Mammary epithelial cell (primary cell): Measurements from ENCODE around the gene HK2.

Source experiments
- EZH2 ChIP-seq: IDR thresholded peaks from 2 replicates; pipeline ENCODE4 v1.6.1; 2012; ENCODE audit warnings: low read length, inconsistent platforms, borderline replicate concordance
- TF ChIP-seq, protein P1 (sequence below), 2 donors: IDR thresholded peaks in 1 of 2; conservative IDR thresholded peaks in 1 of 2; 2 replicates each; pipeline ENCODE4 v1.5.1; 2011 to 2012; ENCODE audit warnings: inconsistent platforms in 2 of 2, low read length in 2 of 2, mild to moderate bottlenecking in 2 of 2, control low read depth in 1 of 2, low read depth in 1 of 2; ENCODE audit not compliant: insufficient read depth in 1 of 2; ENCODE audit errors: extremely low read depth in 1 of 2

DNA sequence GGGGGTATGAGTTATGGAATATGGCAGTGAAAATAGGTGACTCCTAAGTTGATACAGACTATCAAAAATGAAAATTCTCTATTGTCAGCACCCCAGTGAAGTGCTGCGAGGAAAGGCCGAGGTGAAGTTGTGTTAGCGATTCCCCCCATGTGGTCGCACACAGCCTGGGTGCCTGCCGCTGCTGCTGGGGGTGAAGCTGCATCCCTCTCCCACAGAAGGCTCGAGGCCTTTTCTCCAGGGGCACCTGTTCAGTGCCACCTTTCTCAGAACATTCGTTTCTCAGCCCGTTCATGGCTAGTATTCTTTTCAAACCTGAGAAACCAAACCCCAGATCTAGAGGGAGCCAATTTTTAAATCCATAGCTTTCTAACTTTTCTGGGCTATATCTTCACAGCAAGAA lies 23.8 kb downstream of the HK2 start:
- TF ChIP-seq, protein P1, sequence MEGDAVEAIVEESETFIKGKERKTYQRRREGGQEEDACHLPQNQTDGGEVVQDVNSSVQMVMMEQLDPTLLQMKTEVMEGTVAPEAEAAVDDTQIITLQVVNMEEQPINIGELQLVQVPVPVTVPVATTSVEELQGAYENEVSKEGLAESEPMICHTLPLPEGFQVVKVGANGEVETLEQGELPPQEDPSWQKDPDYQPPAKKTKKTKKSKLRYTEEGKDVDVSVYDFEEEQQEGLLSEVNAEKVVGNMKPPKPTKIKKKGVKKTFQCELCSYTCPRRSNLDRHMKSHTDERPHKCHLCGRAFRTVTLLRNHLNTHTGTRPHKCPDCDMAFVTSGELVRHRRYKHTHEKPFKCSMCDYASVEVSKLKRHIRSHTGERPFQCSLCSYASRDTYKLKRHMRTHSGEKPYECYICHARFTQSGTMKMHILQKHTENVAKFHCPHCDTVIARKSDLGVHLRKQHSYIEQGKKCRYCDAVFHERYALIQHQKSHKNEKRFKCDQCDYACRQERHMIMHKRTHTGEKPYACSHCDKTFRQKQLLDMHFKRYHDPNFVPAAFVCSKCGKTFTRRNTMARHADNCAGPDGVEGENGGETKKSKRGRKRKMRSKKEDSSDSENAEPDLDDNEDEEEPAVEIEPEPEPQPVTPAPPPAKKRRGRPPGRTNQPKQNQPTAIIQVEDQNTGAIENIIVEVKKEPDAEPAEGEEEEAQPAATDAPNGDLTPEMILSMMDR (conservative IDR thresholded peaks at IDR 0.05 in 1 of 2, IDR thresholded peaks at IDR 0.05 in 1 of 2; ENCODE audit: extremely low read depth in 1 of 2, insufficient read depth in 1 of 2, low read depth in 1 of 2, low read length in 2 of 2) = no peak
- no peak for TF ChIP-seq EZH2
